Activated naive CD4-positive, alpha-beta T cell treated with anti-CD3 and anti-CD28 coated beads, Interleukin-2, amount 50 U/mL, for 16 hours (primary cell): Measurements from ENCODE around the gene CAPRIN2.

Experiments
- DNase-seq: peaks from one replicate; pipeline ENCODE4 v3.0.0-alpha.2; 2020

CAPRIN2 gene, protein sequence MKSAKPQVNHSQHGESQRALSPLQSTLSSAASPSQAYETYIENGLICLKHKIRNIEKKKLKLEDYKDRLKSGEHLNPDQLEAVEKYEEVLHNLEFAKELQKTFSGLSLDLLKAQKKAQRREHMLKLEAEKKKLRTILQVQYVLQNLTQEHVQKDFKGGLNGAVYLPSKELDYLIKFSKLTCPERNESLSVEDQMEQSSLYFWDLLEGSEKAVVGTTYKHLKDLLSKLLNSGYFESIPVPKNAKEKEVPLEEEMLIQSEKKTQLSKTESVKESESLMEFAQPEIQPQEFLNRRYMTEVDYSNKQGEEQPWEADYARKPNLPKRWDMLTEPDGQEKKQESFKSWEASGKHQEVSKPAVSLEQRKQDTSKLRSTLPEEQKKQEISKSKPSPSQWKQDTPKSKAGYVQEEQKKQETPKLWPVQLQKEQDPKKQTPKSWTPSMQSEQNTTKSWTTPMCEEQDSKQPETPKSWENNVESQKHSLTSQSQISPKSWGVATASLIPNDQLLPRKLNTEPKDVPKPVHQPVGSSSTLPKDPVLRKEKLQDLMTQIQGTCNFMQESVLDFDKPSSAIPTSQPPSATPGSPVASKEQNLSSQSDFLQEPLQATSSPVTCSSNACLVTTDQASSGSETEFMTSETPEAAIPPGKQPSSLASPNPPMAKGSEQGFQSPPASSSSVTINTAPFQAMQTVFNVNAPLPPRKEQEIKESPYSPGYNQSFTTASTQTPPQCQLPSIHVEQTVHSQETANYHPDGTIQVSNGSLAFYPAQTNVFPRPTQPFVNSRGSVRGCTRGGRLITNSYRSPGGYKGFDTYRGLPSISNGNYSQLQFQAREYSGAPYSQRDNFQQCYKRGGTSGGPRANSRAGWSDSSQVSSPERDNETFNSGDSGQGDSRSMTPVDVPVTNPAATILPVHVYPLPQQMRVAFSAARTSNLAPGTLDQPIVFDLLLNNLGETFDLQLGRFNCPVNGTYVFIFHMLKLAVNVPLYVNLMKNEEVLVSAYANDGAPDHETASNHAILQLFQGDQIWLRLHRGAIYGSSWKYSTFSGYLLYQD

DNA sequence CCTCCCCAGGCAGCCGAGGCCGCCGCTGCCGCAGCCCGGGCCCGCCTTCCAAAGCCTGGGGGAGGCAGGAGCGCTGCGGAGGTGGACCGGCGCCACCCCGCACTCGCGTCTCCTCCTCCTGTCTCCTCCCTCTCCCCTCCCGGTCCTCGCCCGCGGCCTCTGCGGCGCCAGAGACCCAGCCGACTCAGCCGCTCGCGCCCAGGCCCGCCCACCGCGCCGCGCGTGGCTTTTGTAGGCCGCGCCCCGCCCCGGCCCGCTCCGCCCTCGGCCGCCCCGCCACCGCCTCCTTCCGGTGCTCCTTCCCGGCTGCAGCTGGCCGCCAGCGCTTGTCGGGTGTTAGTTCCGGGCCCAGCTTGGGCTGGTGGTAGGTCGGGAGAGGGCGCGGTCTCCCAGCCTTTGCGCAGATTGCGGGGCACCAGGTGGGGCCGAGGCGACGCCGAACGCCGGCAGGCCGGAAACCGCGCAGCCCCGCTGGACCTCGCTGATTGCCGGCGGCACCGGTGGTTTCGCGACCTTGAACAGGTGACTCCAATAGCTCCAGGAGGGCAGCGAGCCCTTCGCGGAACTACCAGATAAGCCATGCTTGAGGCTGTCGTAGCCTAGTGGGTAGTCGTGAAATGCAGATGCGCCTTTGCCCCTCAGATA, at the start of gene CAPRIN2:
Gene CAPRIN2 (minus strand): TSS at position 202 of the 645 bp plus-strand sequence. CDS start 1,431 bp downstream, outside the sequence.
- DNase-seq, result peak; percentile 95

DNA sequence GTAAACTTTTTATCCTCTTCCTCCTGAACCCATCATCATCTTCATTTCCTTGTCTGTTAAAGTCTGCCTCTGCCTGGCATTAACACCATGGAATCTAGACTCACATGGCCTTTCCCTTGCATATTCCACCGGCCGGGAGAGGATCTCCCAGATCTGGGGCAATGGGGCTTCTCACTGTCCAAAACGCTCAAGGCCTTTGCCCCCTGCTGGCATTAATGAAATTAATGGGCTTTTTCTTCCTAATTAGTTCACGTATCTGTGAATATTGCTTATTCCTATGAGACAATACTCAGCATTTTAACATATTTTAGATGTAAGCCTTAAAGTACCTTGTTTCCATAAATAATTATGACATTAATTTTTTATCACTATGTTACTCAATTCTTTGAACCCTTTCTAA, 42.9 kb upstream of the CAPRIN2 start:
- no peak for DNase-seq

DNA sequence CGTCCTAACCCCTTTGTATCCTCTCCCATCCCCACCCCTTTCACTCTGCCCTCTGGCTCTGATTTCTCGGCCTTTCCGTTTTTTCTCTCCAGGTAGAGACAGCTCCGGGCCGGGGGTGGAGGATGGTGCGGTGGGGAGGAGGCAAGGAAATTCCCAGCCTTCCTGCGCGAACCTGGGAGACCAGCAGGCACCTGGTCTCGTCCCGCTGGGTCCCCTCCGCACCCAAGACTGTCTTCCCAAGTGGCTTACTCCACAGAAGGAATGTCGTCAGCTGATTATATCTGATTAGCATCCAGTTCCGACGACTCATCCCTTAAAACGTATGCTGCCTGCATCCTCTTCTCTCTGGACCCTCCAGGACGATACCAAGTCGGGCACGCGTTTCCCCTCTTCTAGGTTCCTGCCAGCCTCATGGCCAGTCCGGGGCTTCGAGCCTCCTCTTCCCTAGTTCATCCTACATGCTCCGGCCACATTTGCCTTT, 42.2 kb upstream of the CAPRIN2 start:
- no peak for DNase-seq

DNA sequence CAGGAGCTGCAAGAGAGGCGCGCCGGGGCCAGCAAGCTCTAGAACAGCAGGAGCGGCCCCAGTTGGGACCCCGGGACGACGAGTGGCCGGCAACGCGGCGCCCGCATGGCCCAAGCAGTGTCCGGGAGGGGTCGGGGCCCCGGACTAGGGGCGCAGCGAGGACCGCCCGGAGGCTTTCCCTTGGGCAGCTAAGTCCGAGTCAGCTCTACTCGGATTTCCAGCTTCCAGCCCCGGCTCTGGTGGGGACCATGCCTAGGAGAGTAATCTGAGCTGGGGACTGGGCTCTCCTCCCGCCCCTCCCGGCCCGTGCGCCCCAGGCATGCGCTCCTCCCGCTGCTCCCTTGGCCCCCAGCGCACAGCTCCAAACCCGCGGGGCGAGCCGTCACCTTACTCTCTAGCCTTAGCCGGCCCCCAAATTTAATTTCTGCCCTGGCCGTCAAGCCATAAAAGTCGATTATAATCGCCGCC, 41.6 kb upstream of the CAPRIN2 start:
- DNase-seq, result no peak

DNA sequence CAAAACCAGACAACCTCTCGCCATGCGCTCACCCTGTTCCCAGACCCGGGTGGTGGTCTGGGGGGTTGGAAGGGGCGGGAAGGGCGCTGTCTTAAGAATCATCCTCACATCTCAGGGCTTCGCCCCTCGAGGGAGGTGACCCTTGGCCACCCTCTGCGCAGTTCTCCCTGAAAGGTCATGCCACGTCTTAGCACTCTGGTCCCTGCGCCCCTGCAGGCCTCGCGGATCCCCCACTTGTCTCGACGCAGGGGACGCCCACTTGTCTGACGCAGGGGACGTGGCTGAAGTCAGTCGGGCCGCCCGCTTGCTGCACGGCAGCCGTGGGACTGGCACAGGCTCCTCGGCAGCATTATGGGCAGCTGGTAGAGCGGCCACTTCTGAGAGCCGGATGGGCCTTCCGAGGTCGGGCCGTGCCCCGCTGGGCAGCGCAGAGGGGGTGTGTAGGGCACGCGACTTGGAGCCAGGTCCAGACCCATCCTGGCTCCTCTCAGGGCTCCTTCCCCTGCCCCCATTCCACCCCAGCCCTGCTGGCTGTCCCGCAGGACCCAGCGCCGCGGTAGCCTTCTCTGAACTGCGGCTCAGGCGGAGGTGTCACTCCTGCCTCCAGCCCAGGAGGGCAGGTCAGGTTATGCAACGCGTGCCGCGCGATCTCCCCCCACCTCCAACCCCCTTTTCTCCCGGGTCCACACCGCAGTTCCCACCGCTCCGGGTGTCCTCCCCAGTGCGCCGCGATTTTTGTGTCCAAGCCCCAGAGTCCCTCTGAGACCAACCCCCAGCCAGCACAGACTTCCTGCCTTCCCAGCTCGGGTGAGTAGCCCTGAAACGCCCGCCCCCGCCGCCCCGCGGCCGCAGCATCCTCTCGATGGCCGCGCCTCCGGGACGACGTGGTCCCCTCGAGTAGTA, 40.9 kb upstream of the CAPRIN2 start:
- DNase-seq, result peak; percentile 37

DNA sequence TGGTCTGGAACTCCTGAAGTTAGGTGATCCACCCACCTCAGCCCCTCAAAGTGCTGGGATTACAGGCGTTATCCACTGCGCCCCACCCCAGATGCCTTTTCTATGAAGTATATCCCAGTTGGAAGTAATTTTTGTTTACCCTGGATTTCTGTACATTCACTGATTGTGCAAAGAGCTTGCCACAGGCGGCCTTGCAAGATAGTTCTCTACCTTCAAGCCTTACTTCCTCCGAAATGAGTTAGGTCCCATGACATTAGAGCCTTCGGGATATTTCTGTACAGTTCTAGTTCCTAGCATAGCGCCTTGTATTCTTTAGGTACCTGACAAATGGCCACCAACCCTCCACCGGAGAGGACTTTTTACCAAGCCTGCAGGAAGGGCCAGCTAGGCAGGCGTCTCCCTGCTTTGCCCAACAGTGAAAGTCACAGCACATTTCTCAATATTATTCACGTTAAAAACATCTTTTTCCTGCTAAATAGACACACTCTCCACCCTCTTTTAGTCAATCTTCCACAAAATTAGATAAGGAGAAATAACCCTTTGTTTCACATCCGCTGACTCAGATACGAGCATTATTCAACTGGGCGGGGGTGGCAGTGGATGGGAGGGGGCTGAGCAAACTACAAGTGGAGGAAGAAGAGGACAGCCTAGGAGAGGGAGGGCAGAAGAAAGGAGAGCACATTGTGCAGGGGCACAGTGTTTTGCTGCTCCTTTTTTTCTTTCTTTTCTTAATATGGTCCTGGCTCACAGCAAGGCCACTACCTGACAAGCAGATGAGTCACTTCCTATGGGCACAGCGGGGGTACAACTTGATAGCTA, 40.0 kb upstream of the CAPRIN2 start:
- DNase-seq, result no peak

DNA sequence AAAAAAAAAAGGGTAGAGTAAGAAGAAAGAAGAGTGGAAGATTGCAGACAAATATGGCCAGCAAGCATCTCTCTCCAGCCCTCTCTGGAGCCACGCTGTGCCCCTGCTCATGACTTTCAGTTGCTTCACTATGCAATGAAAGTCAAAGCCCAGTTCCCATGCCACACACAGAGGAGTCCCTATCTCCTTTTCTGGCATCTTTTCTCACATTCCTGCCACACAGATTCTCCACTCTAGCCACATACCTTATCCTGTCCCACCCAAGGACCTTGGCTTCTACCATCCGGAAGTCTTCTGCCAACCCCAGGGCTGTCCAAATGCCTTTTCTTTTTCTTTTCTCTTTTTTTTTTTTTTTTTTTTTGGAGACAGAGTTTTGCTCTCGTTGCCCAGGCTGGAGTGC, 39.3 kb upstream of the CAPRIN2 start:
- no peak for DNase-seq

DNA sequence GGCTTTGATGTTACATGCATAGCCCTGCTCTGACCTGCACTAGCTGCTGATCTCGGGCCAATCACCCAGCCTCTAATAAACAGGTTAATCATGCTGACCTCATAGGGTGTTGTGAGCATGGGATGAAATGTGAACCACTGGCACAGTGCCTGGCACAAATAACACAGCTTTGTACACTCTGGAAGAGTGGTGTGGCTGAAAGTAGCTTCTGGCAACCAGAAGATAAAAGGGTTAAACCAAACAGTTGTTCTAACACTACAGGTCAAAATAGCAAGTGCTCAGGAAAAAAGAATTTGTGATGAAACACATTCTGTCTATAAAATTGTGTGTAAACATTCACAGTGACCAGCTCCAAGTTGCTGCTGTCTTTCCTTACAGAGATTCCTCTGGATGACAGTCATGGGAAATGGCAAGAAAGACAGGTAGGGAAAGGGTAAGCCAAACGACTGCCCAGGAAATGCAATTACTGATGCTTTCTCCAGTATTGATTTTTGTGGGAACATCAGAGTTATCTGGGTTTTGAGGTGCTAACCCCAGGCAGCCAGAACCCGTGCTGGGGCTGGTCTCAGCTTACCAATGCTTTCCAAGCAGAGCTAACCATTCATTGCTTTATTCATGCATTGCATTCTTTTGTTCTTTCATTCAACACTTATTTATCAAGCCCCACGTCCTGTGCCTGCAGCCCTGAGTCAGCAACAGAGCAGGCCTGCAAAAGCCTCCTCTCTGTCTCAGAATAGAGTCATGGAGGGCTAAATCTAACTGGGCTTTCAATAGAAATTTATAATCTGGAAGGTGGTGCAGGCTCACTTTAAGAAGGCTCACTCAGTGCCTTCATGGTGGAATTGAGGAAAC, 38.1 kb upstream of the CAPRIN2 start:
- no peak for DNase-seq

DNA sequence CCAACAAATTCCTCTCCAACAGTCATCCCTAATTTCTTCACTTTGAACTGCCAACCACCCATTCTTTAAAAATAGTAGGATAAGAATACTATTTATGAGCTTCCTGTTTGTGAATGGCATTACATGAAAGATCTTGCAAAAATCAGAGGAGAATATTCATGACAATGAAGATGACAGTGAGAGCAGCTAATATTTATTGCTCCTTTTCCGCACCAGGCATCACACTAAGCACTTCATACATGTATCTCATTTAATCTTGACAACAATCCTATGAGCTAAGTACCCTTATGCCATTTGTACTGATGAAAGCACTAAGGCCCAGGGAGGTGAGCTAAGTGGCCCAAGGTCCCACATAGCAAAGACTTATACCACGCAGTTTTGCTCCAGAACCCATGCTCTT, 37.3 kb upstream of the CAPRIN2 start:
- no peak for DNase-seq

DNA sequence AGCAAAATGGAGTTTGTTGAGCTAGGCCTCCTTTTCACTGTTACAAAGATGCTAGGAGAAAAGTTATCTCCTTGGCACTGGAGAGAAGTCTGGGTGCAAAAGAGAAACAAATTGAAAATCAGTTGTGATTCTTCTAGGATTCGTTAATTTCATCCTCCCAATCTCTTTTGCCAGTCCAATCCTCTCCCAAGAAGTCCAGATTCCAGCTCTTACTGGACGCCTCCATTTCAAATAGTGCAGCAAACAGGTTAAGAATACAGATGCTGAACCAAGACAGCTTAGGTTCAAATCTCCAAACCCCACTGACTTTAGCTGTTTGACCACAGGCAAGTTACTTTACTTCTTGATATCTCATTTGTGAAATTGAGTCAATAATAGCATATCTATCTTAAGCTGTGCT, 34.0 kb upstream of the CAPRIN2 start:
- DNase-seq, result no peak

DNA sequence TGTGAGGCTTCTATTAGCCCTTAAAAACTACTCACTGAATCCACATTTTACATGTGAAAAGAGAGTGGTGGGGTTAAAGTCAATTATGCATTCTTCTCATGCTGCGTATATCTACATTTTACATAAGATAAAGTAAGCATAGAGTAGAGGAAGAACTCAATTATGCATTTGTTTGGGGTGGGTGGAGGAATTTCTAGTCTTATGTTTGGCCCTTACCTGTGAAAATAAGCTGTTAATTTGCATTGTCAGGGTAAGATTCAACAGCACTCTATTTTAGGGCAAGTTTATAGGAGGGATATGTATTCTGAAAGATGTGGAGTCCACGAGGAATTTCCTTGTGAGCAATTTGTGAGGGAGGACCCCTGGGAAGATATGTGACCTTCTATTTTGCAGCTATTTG, 30.9 kb upstream of the CAPRIN2 start:
- DNase-seq, result no peak

DNA sequence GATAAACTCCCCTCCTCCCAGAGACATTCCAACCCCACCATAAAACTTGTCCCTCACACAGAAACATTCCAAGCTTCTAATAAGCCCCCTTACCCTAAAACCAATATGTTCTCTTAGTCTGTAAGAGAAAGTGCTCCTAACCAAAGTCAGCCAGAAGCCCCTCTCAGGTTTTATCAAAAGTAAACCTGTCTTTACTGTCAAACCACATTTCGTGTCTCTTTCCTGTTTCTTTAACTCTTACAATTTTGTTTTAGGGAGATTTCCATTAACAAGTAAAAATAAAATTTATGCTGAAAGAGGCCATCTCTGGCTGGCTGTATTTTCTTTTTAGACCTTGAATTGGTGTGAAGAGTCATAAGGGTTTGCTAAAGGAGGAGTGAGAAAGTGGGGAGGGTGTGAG, 29.8 kb upstream of the CAPRIN2 start:
- DNase-seq, result no peak

DNA sequence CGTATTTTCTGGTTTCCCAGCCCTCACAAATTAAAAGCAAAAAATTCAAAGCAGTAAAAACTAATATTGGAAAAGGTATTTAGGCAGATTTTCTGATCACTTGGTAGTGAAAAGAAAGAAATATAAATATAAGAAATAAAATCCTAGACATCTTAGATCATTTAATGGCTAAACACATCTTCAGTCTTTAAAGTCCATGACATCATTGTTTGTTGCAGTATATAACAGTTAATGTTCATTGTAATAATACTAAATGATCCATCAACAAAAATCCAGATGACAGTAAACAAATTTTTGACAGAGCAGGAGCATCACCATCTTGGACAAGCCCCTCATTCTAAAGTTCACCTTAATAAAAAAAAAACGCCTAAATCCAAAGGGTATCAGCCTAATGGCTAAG, 29.2 kb upstream of the CAPRIN2 start:
- DNase-seq, result no peak

DNA sequence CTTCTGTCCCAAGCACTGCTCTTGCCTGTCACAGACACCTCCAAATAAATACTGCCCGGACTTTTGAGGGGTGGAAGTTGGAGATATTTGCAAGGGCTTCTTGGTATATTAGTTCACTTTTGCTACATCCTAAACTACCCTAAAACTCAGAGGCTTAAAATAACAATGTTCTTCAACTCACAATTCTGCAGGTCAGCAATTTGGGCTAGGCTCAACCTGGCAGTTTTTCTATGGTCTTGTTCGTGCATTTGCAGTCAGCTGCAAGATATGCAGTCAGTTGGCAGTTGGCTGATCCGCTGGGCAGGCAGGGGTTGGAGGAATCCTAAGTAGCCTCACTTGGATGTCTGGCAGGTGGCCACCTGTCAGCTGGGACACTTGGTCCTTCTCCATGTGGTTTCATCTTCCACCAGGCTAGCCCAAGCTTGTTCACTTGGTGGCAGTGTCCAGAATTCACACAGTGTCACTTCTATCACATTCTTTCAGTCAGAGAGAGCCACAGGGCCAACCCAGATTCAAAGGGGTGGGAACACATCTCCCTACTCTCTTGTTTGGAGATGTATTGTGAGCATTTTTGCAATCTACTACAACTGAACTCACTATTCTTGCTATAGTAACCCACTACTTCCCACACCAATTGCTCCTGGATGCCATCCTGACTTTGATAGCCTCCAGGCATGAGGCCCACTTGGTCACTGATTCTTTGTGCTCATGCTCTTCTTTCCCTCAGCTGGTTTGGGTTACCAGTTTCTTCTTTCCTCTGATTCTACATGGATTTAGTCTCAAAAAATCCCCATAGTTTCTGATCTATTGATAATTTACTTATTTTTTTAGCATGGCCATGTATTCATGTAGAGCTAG, 27.8 kb upstream of the CAPRIN2 start:
- no peak for DNase-seq

DNA sequence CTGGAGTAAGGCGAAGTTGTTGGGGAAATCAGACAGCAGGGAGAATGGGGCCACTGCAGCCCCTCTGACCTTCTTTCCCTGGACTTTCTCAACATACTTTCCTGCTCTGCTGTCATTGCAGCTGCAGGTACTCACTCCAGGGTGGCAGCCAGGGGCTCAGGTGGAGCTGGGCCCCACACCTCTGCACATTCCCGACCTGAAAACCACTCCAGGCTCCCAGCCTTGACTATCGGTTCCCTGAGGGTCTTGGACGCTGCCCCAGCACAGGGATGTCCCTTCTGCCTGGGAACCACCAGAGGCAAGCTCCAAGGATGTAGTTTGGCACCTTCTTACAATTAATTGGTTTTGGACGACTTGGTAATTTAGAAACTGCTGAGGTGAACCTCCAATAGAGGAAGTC, 24.8 kb upstream of the CAPRIN2 start:
- DNase-seq, result no peak

DNA sequence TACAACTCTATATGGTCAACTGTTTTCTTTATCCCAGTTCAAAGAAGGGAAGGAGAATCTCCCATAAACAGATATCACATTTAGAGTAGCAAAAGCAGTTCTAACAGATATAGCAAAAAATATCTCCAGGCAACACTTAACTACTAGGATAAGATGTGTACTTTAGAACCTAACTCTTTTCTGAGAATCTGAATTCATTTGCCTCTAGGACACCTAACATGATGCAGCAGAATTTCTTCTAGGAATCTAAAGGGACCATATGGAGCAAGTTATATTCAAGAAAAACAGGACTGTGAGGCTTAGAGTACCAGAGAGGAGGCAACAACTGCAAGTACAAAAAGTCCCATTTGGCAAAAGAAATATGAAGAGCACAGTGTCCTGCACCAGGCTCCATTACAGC, 24.4 kb upstream of the CAPRIN2 start:
- no peak for DNase-seq

DNA sequence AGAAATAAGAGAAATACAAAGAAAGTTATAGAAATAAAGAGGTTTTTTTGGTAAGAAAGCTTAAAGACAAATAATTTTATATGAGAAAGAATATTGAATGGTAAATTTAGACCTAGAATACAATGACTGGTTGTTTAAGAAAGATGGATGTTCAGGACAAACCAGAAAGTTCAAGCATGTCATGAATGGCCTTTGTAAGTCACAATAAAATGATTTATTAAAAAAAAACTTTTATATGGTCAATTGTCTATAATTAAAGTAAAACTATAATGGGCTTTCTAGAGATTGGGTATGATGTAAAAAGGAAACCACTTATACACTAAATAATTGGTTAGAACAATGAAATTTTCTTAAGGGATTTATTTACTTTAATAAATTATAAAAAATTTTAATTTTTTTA, 19.8 kb upstream of the CAPRIN2 start:
- DNase-seq, result no peak

DNA sequence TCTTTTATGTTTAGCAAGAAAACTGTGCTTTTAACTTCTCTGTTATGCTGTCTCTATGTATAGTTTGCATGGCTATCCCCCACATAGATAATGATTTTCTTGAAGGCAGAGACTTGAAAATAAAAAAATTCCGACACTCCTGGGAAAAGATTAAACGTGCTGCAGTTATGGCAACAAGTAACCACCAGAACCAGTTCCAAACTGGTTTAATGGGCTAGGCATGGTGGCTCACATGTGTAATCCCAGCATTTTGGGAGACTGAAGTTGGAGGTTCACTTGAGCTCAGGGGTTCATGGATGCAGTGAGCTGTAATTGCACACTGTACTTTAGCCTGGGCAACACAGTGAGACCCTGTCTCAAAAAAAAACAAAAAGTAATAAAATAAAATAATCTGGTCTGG, 15.1 kb upstream of the CAPRIN2 start:
- DNase-seq, result no peak

DNA sequence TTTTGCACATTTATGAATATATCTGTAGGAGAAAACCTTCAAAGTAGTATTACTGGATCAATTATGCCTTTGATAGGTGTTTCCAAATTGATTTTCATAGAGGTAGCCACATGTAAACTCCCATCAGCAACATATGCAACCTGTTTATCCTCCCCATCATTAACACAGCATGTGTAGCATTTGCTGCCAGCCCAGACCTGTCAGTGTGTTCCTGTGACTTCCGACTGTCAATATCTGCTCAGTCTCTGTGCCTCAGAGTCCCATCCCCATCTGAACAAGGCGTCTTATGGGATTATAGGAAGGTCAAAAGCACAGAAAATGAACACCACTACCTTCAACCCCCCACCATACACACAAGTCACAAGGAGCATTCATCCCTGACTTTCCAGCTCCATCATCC, 9.5 kb upstream of the CAPRIN2 start:
- no peak for DNase-seq
